PC-9 (cell line): ENCODE measurements around the gene ANKS1B. TPM values are rescaled to one million over a fixed set of nuclear protein-coding genes. Genes with fewer than 3 reads are reported as not detected.

Experiments used
- BruUV-seq: library from RNA; stranded (reverse); fragments of 400-500 nt; replicated peaks from 2 replicates; lab custom pipeline; 2021; lab: Mats Ljungman, UMichigan
- CTCF ChIA-PET: fragments of 300-600 bp; sonication (Branson Sonifier 250); formaldehyde crosslinking; loops from one replicate; lab custom pipeline; 2022; ENCODE audit warnings: antibody characterized with exemption; lab: Charles Lee
- POLR2A ChIA-PET: fragments of 300-600 bp; sonication (Branson Sonifier 250); formaldehyde crosslinking; loops from one replicate; lab custom pipeline; 2022; ENCODE audit warnings: antibody characterized with exemption; ENCODE audit not compliant: unreplicated experiment; lab: Charles Lee
- DNase-seq, 2 experiments: peaks; one replicate each; pipeline versions ENCODE4 v3.0.0 to v3.0.0-alpha.2; 2015 to 2022; ENCODE audit warnings: mixed read lengths in 1 of 2
- H2AFZ ChIP-seq: fragments of 200-600 bp; sonication (generic); 2 replicates; pipeline ENCODE4 v1.8.1; 2017; ENCODE audit warnings: antibody characterized with exemption
- H3F3A ChIP-seq: fragments of 200-600 bp; sonication (generic); 2 replicates; pipeline ENCODE4 v1.8.1; 2017; ENCODE audit warnings: antibody characterized with exemption, mild to moderate bottlenecking, low read depth; ENCODE audit not compliant: insufficient read depth
- H3K27ac ChIP-seq: fragments of 200-600 bp; sonication (generic); 2 replicates; pipeline ENCODE4 v1.6.1; 2016; ENCODE audit warnings: mixed run types
- H3K27me3 ChIP-seq: fragments of 200-600 bp; sonication (generic); 2 replicates; pipeline ENCODE4 v1.6.1; 2016; ENCODE audit warnings: low read depth, mixed run types; ENCODE audit not compliant: insufficient read depth
- H3K36me3 ChIP-seq: fragments of 200-600 bp; sonication (generic); 2 replicates; pipeline ENCODE4 v1.6.1; 2016; ENCODE audit warnings: low read depth, mixed run types
- H3K4me1 ChIP-seq: fragments of 200-600 bp; sonication (generic); replicated peaks from 2 replicates; pipeline ENCODE4 v1.6.1; 2016; ENCODE audit warnings: mixed run types; ENCODE audit not compliant: insufficient read depth
- H3K4me2 ChIP-seq: fragments of 200-600 bp; sonication (generic); 2 replicates; pipeline ENCODE4 v1.6.1; 2017; ENCODE audit warnings: mixed run types
- H3K4me3 ChIP-seq: fragments of 200-600 bp; sonication (generic); 2 replicates; pipeline ENCODE4 v1.6.1; 2016; ENCODE audit warnings: mixed run types
- H3K79me2 ChIP-seq: fragments of 200-600 bp; sonication (generic); 2 replicates; pipeline ENCODE4 v1.6.1; 2017; ENCODE audit warnings: low read depth, mixed run types
- H3K9me2 ChIP-seq: fragments of 200-600 bp; sonication (generic); 2 replicates; pipeline ENCODE4 v1.8.1; 2017; ENCODE audit warnings: mild to moderate bottlenecking; ENCODE audit not compliant: insufficient read depth
- H3K9me3 ChIP-seq: fragments of 200-600 bp; sonication (generic); 2 replicates; pipeline ENCODE4 v1.8.1; 2016; ENCODE audit warnings: low read depth; ENCODE audit not compliant: insufficient read depth
- H4K20me1 ChIP-seq: fragments of 200-600 bp; sonication (generic); 2 replicates; pipeline ENCODE4 v1.8.1; 2017; ENCODE audit not compliant: insufficient read depth
- CTCF ChIP-seq: fragments of 200-600 bp; sonication (generic); conservative IDR thresholded peaks from 2 replicates; pipeline ENCODE4 v1.6.1; 2017; ENCODE audit warnings: mixed run types, antibody characterized with exemption, mild to moderate bottlenecking, moderate library complexity
- EZH2 ChIP-seq: fragments of 200-600 bp; sonication (generic); IDR thresholded peaks from 2 replicates; pipeline ENCODE4 v1.8.0; 2017; ENCODE audit warnings: antibody characterized with exemption, low read depth
- intact Hi-C: fragments of 100-400 bp; cut with micrococcal nuclease; formaldehyde crosslinking; loops from one replicate; pipeline ENCODE4 v1.10.0; 2022; ENCODE audit not compliant: unreplicated experiment
- total RNA-seq: library from RNA; stranded (reverse); gene quantifications from 2 replicates; pipeline ENCODE4 v1.2.3, GENCODE V29; 2021

Gene ANKS1B
- total RNA-seq, 1 experiment from 2014 or later: not detected

GRCh38 chr12:98748463-98748862 lies 1236.3 kb downstream of the ANKS1B start:
- H3K4me3 ChIP-seq: no peak overlapping the region
- no peaks in the 10 kb centered on the region for H3K4me1 ChIP-seq
- no peaks in the 10 kb centered on the region for H3F3A ChIP-seq
- no peaks in the 10 kb centered on the region for H3K79me2 ChIP-seq
- intact Hi-C loops: no loop called here
- H2AFZ ChIP-seq: no peak overlapping the region
- H3K36me3 ChIP-seq: no peaks in the 10 kb centered on the region
- no peaks in the 10 kb centered on the region for H3K9me2 ChIP-seq
- ChIA-PET POLR2A (no interaction called here), CTCF (no interaction called here)
- no peak for DNase-seq
- H3K27me3 ChIP-seq: peaks cover 29% of the 10 kb centered on the region; the same call in 1 of the 2 replicates
- no peaks in the 10 kb centered on the region for H4K20me1 ChIP-seq
- no TSS peak for BruUV-seq
- H3K9me3 ChIP-seq: no peaks in the 10 kb centered on the region
- no peak overlapping the region for H3K4me2 ChIP-seq
- TF ChIP-seq CTCF (no peak), EZH2 (no peak)
- no peak overlapping the region for H3K27ac ChIP-seq

GRCh38 chr12:98745578-98746391 lies 1239.0 kb downstream of the ANKS1B start:
- intact Hi-C loops: no loop called here
- peaks cover 38% of the 10 kb centered on the region for H3K27me3 ChIP-seq
- H3F3A ChIP-seq: no peaks in the 10 kb centered on the region
- CTCF ChIA-PET: no interaction called here
- no peaks in the 10 kb centered on the region for H3K36me3 ChIP-seq
- no TSS peak for BruUV-seq
- H3K9me3 ChIP-seq: no peaks in the 10 kb centered on the region
- no peaks in the 10 kb centered on the region for H3K9me2 ChIP-seq
- no peak overlapping the region for H2AFZ ChIP-seq
- no peak overlapping the region for H3K27ac ChIP-seq
- TF ChIP-seq EZH2 (no peak), CTCF (no peak)
- POLR2A ChIA-PET: no interaction called here
- no peaks in the 10 kb centered on the region for H3K4me1 ChIP-seq
- no peak for DNase-seq
- no peak overlapping the region for H3K4me3 ChIP-seq
- no peaks in the 10 kb centered on the region for H3K79me2 ChIP-seq
- H3K4me2 ChIP-seq: no peak overlapping the region
- no peaks in the 10 kb centered on the region for H4K20me1 ChIP-seq

GRCh38 chr12:98744680-98745079 lies 1240.1 kb downstream of the ANKS1B start:
- TF ChIP-seq EZH2 (no peak), CTCF (no peak)
- no peak overlapping the region for H2AFZ ChIP-seq
- H3K36me3 ChIP-seq: no peaks in the 10 kb centered on the region
- H3F3A ChIP-seq: no peaks in the 10 kb centered on the region
- H3K27ac ChIP-seq: no peak overlapping the region
- H3K79me2 ChIP-seq: no peaks in the 10 kb centered on the region
- intact Hi-C loops: no loop called here
- no peaks in the 10 kb centered on the region for H3K9me3 ChIP-seq
- ChIA-PET POLR2A (no interaction called here), CTCF (no interaction called here)
- no peak overlapping the region for H3K4me3 ChIP-seq
- no peak for DNase-seq
- BruUV-seq: no TSS peak
- H3K9me2 ChIP-seq: no peaks in the 10 kb centered on the region
- no peak overlapping the region for H3K4me2 ChIP-seq
- peaks cover 43% of the 10 kb centered on the region for H3K27me3 ChIP-seq
- H4K20me1 ChIP-seq: no peaks in the 10 kb centered on the region
- no peaks in the 10 kb centered on the region for H3K4me1 ChIP-seq
